Stomach (tissue), 4 donors: ENCODE data around the gene URB1.

ENCODE experiments used
- POLR2A ChIP-seq, 4 donors: fragments of 450-650 bp; IDR thresholded peaks; one replicate each; pipeline ENCODE4 v1.6.1; 2016; ENCODE audit warnings: antibody characterized with exemption in 4 of 4, control low read depth in 2 of 4, mild to moderate bottlenecking in 1 of 4, moderate library complexity in 1 of 4
- POLR2AphosphoS5 ChIP-seq, 3 donors: sonication (generic); formaldehyde crosslinking; IDR thresholded peaks; one replicate each; pipeline ENCODE4 v1.6.1; 2016; ENCODE audit warnings: antibody characterized with exemption in 3 of 3
- TF ChIP-seq, protein P1 (sequence below), 7 experiments: fragments of 450-650 bp in 4 of 7; fragments of 200-600 bp in 3 of 7; sonication (generic) in 3 of 7; IDR thresholded peaks; one replicate each; pipeline ENCODE4 v1.5.1; 2016 to 2019; ENCODE audit warnings: antibody characterized with exemption in 7 of 7, control low read depth in 2 of 7, mild to moderate bottlenecking in 1 of 7

GRCh38 chr21:32350981-32351380 is 41.8 kb downstream of the URB1 start:
- TF ChIP-seq, protein P1, sequence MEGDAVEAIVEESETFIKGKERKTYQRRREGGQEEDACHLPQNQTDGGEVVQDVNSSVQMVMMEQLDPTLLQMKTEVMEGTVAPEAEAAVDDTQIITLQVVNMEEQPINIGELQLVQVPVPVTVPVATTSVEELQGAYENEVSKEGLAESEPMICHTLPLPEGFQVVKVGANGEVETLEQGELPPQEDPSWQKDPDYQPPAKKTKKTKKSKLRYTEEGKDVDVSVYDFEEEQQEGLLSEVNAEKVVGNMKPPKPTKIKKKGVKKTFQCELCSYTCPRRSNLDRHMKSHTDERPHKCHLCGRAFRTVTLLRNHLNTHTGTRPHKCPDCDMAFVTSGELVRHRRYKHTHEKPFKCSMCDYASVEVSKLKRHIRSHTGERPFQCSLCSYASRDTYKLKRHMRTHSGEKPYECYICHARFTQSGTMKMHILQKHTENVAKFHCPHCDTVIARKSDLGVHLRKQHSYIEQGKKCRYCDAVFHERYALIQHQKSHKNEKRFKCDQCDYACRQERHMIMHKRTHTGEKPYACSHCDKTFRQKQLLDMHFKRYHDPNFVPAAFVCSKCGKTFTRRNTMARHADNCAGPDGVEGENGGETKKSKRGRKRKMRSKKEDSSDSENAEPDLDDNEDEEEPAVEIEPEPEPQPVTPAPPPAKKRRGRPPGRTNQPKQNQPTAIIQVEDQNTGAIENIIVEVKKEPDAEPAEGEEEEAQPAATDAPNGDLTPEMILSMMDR (IDR thresholded peaks at IDR 0.05) = no peak
- TF ChIP-seq POLR2AphosphoS5 (IDR thresholded peaks at IDR 0.05) (no peak), POLR2A (IDR thresholded peaks at IDR 0.05) (no peak)
